A549 (cell line): ENCODE results near the gene NR4A1. TPM values are rescaled to one million over a fixed set of nuclear protein-coding genes. Genes with fewer than 3 reads are reported as not detected.

Source experiments
- ATAC-seq, 2 experiments: fragments of 200-7000 bp in 1 of 2; fragments of >200 bp in 1 of 2; cut with Nextera tagmentation in 1 of 2; cut with Tn5 transposase in 1 of 2; 3 replicates each; pipeline versions ENCODE4 v1.8.0 to v1.9.1; 2018 to 2020; ENCODE audit warnings: mild to moderate bottlenecking in 1 of 2, moderate library complexity in 1 of 2
- CTCF ChIA-PET: fragments of 300-600 bp; sonication (Branson Sonifier 250); formaldehyde crosslinking; extraction: SDS; loops from one replicate; lab custom pipeline; 2021; ENCODE audit warnings: antibody characterized with exemption, inconsistent platforms; lab: Yijun Ruan, JAX
- POLR2A ChIA-PET: fragments of 350-600 bp; formaldehyde crosslinking; extraction: SDS; loops from one replicate; lab custom pipeline; 2021; ENCODE audit warnings: antibody characterized with exemption, inconsistent platforms; lab: Yijun Ruan, JAX
- DNase-seq, 2 experiments: peaks; one replicate each; pipeline versions ENCODE4 v3.0.0 to v3.0.0-alpha.2; 2011 to 2016; ENCODE audit warnings: low read depth in 1 of 2, low spot score in 1 of 2
- FAIRE-seq: peaks from 2 replicates; lab custom pipeline; 2011; peaks lifted over from hg19 to GRCh38; lab: Jason Lieb, UNC
- H3K27ac ChIP-seq, 2 experiments: fragments of >200 bp; sonication (Bioruptor Twin); formaldehyde crosslinking; 3 replicates each; pipeline ENCODE4 v1.5.1; 2016 to 2017
- H3K4me1 ChIP-seq: fragments of >200 bp; sonication (Bioruptor Twin); formaldehyde crosslinking; 3 replicates; pipeline ENCODE4 v1.6.1; 2016
- H3K4me2 ChIP-seq: fragments of >200 bp; sonication (Bioruptor Twin); formaldehyde crosslinking; 3 replicates; pipeline ENCODE4 v1.6.1; 2016
- H3K4me3 ChIP-seq: fragments of >200 bp; sonication (Bioruptor Twin); formaldehyde crosslinking; 3 replicates; pipeline ENCODE4 v1.5.1; 2016
- H3K9me3 ChIP-seq: fragments of >200 bp; sonication (Bioruptor Twin); formaldehyde crosslinking; 3 replicates; pipeline ENCODE4 v1.6.1; 2016
- ATOH8 ChIP-seq: fragments of 250-450 bp; sonication (Bioruptor Pico); IDR thresholded peaks from 2 replicates; pipeline ENCODE4 v1.5.0; 2020; ENCODE audit warnings: low read depth, mild to moderate bottlenecking, moderate library complexity
- BCL3 ChIP-seq: fragments of >200 bp; sonication (Bioruptor Twin); formaldehyde crosslinking; IDR thresholded peaks from 3 replicates; pipeline ENCODE4 v1.6.1; 2016
- BHLHE40 ChIP-seq: IDR thresholded peaks from 2 replicates; pipeline ENCODE4 v1.6.1; 2012; ENCODE audit warnings: low read depth, low read length, inconsistent platforms
- CEBPB ChIP-seq, 2 experiments: fragments of >200 bp in 1 of 2; sonication (Bioruptor Twin) in 1 of 2; formaldehyde crosslinking in 1 of 2; IDR thresholded peaks; 2 replicates each; pipeline ENCODE4 v1.6.1; 2012 to 2016
- CHD4 ChIP-seq: fragments of 200-600 bp; sonication (generic); IDR thresholded peaks from 2 replicates; pipeline ENCODE4 v1.6.1; 2016; ENCODE audit warnings: antibody characterized with exemption, mild to moderate bottlenecking, borderline replicate concordance
- E2F6 ChIP-seq: IDR thresholded peaks from 2 replicates; pipeline ENCODE4 v1.6.1; 2012; ENCODE audit warnings: low read depth, borderline replicate concordance
- ELK1 ChIP-seq: fragments of 150-350 bp; IDR thresholded peaks from 2 replicates; pipeline ENCODE4 v1.6.1; 2014; ENCODE audit warnings: low read depth, mild to moderate bottlenecking, low read length
- HOXA7 ChIP-seq: fragments of 250-450 bp; sonication (Bioruptor Pico); IDR thresholded peaks from 2 replicates; pipeline ENCODE4 v1.5.0; 2020; ENCODE audit warnings: mild to moderate bottlenecking, moderate library complexity
- HOXB13 ChIP-seq: fragments of 250-450 bp; sonication (Bioruptor Pico); IDR thresholded peaks from 2 replicates; pipeline ENCODE4 v1.5.0; 2020; ENCODE audit warnings: low read depth, mild to moderate bottlenecking, moderate library complexity
- KDM1A ChIP-seq: fragments of 200-600 bp; sonication (generic); IDR thresholded peaks from 2 replicates; pipeline ENCODE4 v1.6.1; 2016; ENCODE audit warnings: low read depth, mild to moderate bottlenecking
- MAFK ChIP-seq: fragments of 450-650 bp; IDR thresholded peaks from 2 replicates; pipeline ENCODE4 v1.6.1; 2014; ENCODE audit not compliant: partially characterized antibody
- MYC ChIP-seq: IDR thresholded peaks from 2 replicates; pipeline ENCODE4 v1.6.1; 2012; ENCODE audit warnings: mild to moderate bottlenecking, inconsistent platforms, low read length, improper control_type of control experiment, borderline replicate concordance
- PHF8 ChIP-seq: fragments of 200-600 bp; sonication (generic); IDR thresholded peaks from 2 replicates; pipeline ENCODE4 v1.6.1; 2016; ENCODE audit warnings: low read depth, mild to moderate bottlenecking, antibody characterized with exemption, moderate library complexity, borderline replicate concordance
- POLR2AphosphoS2 ChIP-seq: conservative IDR thresholded peaks from 2 replicates; pipeline ENCODE4 v1.6.1; 2012; ENCODE audit warnings: low read length, improper control_type of control experiment, inconsistent platforms
- RAD21 ChIP-seq, 2 experiments: fragments of >200 bp in 1 of 2; sonication (Bioruptor Twin) in 1 of 2; formaldehyde crosslinking in 1 of 2; IDR thresholded peaks in 1 of 2; conservative IDR thresholded peaks in 1 of 2; 2 replicates in 1 of 2; 3 replicates in 1 of 2; pipeline ENCODE4 v1.6.1; 2012 to 2018; ENCODE audit warnings: inconsistent platforms in 1 of 2
- REST ChIP-seq: fragments of 200-600 bp; sonication (generic); IDR thresholded peaks from 2 replicates; pipeline ENCODE4 v1.6.1; 2016; ENCODE audit warnings: antibody characterized with exemption, mild to moderate bottlenecking, moderate library complexity
- RNF2 ChIP-seq: fragments of 200-600 bp; sonication (generic); IDR thresholded peaks from 2 replicates; pipeline ENCODE4 v1.6.1; 2016; ENCODE audit warnings: low read depth, mild to moderate bottlenecking, antibody characterized with exemption, moderate library complexity, borderline replicate concordance
- TFCP2L1 ChIP-seq: fragments of 250-450 bp; sonication (Bioruptor Pico); IDR thresholded peaks from 2 replicates; pipeline ENCODE4 v1.5.0; 2021; ENCODE audit warnings: mild to moderate bottlenecking
- ZNF302 ChIP-seq: fragments of 250-450 bp; sonication (Bioruptor Pico); IDR thresholded peaks from 2 replicates; pipeline ENCODE4 v1.9.0; 2021; ENCODE audit warnings: inconsistent platforms, mild to moderate bottlenecking, moderate library complexity
- ZSCAN20 ChIP-seq: fragments of 250-450 bp; sonication (Bioruptor Pico); IDR thresholded peaks from 2 replicates; pipeline ENCODE4 v1.8.0; 2022; ENCODE audit warnings: mild to moderate bottlenecking, moderate library complexity
- WGBS: methylation state at CpG from one replicate; pipeline ENCODE4 v1.1.6; 2017; ENCODE audit errors: missing lambda C conversion rate; 5-methylcytosine and 5-hydroxymethylcytosine counted together
- polyA plus RNA-seq, 4 experiments: library from polyadenylated mRNA; depleted of rRNA in 3 of 4; stranded (reverse); fragments of >200 nt; fragmentation: RNase III in 1 of 4; extraction: RNeasy Plus Mini Kit Qiagen cat#74134 plus additional on column Dnase treatment in 1 of 4; gene quantifications; 2 replicates in 3 of 4; 3 replicates in 1 of 4; pipeline ENCODE4 v1.2.3, GENCODE V29; 2011 to 2017

Gene NR4A1
- polyA plus RNA-seq, 2 of the 4 experiments (the other 2 are of a cell fraction): 39.6 to 89.6 TPM

GRCh38 chr12:52041035-52041434 is 10.2 kb upstream of the NR4A1 start:
- Histone ChIP-seq H3K4me3 (no peak overlapping the region), H3K4me1 (peaks cover 13% of the 10 kb centered on the region), H3K9me3 (no peaks in the 10 kb centered on the region), H3K4me2 (no peak overlapping the region), H3K27ac (no peak overlapping the region)
- no peak for ATAC-seq
- WGBS: 69% methylated on average over 3 of the region's 3 CpGs
- ChIA-PET CTCF (interaction anchor here (22.5 to 41.8 kb wide), 2 partner anchors 16 to 30 kb away, joined by 426 to 1730 read pairs; partner anchors contain the start of genes ATG101, NR4A1 and SMIM41), POLR2A (interaction anchor here (1.1 kb wide), 1 partner anchor 10 kb away, joined by 3 read pairs; the partner anchor contains the start of gene NR4A1)
- TF ChIP-seq MAFK (peak; percentile 73), CHD4 (no peak)
- FAIRE-seq: no peak
- DNase-seq: no peak

- Histone ChIP-seq H3K4me3 (no peak overlapping the region), H3K4me2 (no peak overlapping the region), H3K27ac (no peak overlapping the region), H3K4me1 (peaks cover 9% of the 10 kb centered on the region), H3K9me3 (no peaks in the 10 kb centered on the region)
- WGBS: 74% methylated on average over 5 of the region's 6 CpGs
- no peak for TF ChIP-seq ZNF302 (CRISPR knock-in tag)
- no peak for TF ChIP-seq RAD21 (conservative IDR thresholded peaks at IDR 0.05 in 1 of 2, IDR thresholded peaks at IDR 0.05 in 1 of 2)
- TF ChIP-seq ATOH8: no peak
- no peak for TF ChIP-seq ELK1
- no peak for TF ChIP-seq BHLHE40
- TF ChIP-seq CEBPB (IDR thresholded peaks at IDR 0.05): no peak
- TF ChIP-seq REST: peak; percentile 71
- no peak for TF ChIP-seq RNF2
- no peak for TF ChIP-seq KDM1A
- no peak for TF ChIP-seq BCL3
- no peak for TF ChIP-seq MYC
- TF ChIP-seq POLR2AphosphoS2: peak; percentile 75; the same call in 1 of the 2 replicates
- TF ChIP-seq PHF8: no peak
- no peak for TF ChIP-seq E2F6
- no peak for TF ChIP-seq HOXB13
- no peak for TF ChIP-seq ZSCAN20 (CRISPR knock-in tag)
- no peak for TF ChIP-seq TFCP2L1 (CRISPR knock-in tag)
- no peak for TF ChIP-seq HOXA7 (CRISPR knock-in tag)
- peak; percentile 15 to 26; a peak in 4 of 6 replicates for ATAC-seq
- FAIRE-seq: no peak
- peak in 1 of 2 experiments; percentile 51 for DNase-seq
- POLR2A ChIA-PET: no interaction called here
- CTCF ChIA-PET: interaction anchor here (22.5 to 41.8 kb wide), 2 partner anchors 17 to 29 kb away, joined by 426 to 1730 read pairs; partner anchors contain the start of genes ATG101, NR4A1 and SMIM41
Measured at GRCh38 chr12:52041695-52042123, 9.5 kb upstream of the NR4A1 start.
